Right ventricle myocardium inferior (tissue), 1 donor: Measurements from ENCODE around the gene ADAMTS2. TPM values are rescaled to one million over a fixed set of nuclear protein-coding genes. Genes with fewer than 3 reads are reported as not detected.

Source experiments
- ATAC-seq: fragments of 200-7000 bp; cut with Tn5 transposase; one replicate; pipeline ENCODE4 v1.9.1; 2020; ENCODE audit warnings: mild to moderate bottlenecking, moderate library complexity
- DNase-seq: peaks from one replicate; pipeline ENCODE4 v3.0.0; 2021; ENCODE audit errors: missing footprints
- intact Hi-C: fragments of 100-400 bp; cut with DNase I; formaldehyde crosslinking; loops from one replicate; pipeline ENCODE4 v1.11.0; 2022
- total RNA-seq: library from RNA; stranded (reverse); fragmentation: NEBNext Ultra II Directional; extraction: Animal tissue kit (Norgen Biotek cat#: 25700); gene quantifications from one replicate; pipeline ENCODE4 v1.2.1, GENCODE V29; 2021
- donor health status: DM: no; HTN: yes; CAD: no; lungs with severe emphysema.

ADAMTS2 gene
- total RNA-seq, 1 donor from 2014 or later: 3.7 TPM

GRCh38 chr5:179275941-179276837 is 69.1 kb downstream of the ADAMTS2 start:
- intact Hi-C loops: no loop called here
- peak; percentile 85 for DNase-seq

DNA sequence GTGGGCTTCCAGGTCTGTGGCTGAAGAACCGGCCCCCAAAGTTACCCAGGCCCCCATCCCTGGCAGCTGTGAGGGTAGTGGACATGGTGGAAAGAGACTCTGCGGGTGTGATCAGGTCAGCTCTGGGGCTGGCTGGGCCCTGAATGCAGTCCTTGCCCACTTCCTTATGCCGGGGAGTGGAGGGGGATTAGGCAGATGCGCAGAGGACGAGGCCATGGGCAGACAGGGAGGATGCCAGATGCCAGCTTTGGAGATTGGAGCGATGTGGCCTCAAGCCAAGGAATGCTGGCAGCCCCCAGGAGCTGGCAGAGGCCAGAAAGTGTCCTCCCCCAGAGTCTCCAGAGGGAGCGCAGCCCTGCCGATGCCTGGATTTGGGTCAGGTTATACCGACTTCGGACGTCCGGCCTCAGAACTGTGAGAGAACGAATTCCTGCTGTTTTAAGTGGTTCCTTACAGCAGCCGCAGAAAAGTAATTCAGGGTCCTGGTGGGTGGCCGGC is 69.8 kb downstream of the ADAMTS2 start:
- intact Hi-C loops: no loop called here
- no peak for ATAC-seq
- peak; percentile 60 for DNase-seq

More at GRCh38 chr5:179275941-179276837, 69.1 kb downstream of the ADAMTS2 start:
- peak; percentile 89 for ATAC-seq

GRCh38 chr5:179274321-179275315 is 70.6 kb downstream of the ADAMTS2 start:
- intact Hi-C loops: no loop called here
- ATAC-seq (no peak), DNase-seq (peak; percentile 56)

GRCh38 chr5:179273441-179274145 is 71.7 kb downstream of the ADAMTS2 start:
- ATAC-seq (no peak), DNase-seq (peak; percentile 33)
- intact Hi-C loops: no loop called here

DNA sequence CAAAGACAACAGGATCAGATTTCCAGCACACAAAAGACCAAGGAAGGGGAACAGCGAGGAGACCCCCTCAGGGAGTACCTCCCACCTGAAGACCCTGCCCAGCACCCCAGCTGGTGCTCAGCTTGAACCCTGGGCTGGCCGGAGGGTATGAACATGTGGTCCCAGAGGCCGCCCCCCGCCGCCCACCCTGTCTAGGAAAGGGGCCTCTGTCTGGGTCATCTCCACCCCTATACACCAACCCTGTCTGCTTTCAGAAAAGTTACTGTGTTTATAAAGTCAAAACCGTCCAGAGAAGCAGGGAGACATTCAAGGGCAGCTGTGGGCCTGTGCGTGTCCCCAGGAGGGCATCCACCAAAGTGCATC is 72.2 kb downstream of the ADAMTS2 start:
- intact Hi-C loops: no loop called here
- no peak for DNase-seq
- no peak for ATAC-seq

DNA sequence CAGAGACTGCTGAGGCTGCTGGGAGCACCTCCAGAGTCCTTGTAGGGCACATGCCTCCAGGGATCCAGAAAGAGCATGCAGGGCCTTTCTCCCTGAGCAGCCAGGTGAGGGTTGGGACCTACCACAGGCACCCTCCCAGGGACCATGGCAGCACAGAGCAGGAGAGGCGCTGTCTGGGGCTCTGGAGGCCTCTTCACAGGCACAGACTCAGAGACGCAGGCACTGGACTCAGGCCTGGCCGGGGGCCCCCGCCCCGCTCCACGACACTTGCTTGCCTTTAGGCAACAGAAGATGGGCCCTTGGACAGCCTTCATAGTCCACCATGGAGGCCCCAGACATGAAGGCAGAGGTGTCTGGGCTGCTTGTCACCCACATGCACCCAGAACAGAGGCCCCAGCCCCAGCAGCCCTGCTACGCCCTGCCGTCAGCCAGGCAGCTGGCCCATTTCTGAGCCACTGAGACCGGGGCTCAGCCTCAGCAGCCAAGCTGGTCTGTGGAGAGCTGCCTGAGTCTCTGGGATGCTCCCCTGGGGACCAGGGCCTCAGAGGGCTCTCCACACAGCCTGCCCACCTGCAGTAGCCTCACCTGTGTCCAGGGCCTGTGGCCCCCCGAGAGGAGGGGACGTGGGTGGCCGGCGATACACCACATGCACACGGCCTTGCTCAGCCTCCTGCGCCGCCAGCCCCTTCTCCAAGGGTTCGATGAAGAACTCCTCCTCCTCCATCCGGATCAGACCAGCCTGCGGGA is 72.8 kb downstream of the ADAMTS2 start:
- intact Hi-C loops: no loop called here
- DNase-seq: peak; percentile 56
- no peak for ATAC-seq

- ATAC-seq (no peak), DNase-seq (no peak)
- intact Hi-C loops: no loop called here
These were observed 73.4 kb downstream of the ADAMTS2 start for GRCh38 chr5:179271821-179272325.

GRCh38 chr5:179271428-179271734 is 73.9 kb downstream of the ADAMTS2 start:
- no peak for DNase-seq
- no peak for ATAC-seq
- intact Hi-C loops: no loop called here

- DNase-seq (peak; percentile 70), ATAC-seq (no peak)
- intact Hi-C loops: no loop called here
These were observed 74.5 kb downstream of the ADAMTS2 start for GRCh38 chr5:179270581-179271427.

GRCh38 chr5:179269781-179270543 is 75.3 kb downstream of the ADAMTS2 start:
- ATAC-seq (no peak), DNase-seq (peak; percentile 42)
- intact Hi-C loops: no loop called here

DNA sequence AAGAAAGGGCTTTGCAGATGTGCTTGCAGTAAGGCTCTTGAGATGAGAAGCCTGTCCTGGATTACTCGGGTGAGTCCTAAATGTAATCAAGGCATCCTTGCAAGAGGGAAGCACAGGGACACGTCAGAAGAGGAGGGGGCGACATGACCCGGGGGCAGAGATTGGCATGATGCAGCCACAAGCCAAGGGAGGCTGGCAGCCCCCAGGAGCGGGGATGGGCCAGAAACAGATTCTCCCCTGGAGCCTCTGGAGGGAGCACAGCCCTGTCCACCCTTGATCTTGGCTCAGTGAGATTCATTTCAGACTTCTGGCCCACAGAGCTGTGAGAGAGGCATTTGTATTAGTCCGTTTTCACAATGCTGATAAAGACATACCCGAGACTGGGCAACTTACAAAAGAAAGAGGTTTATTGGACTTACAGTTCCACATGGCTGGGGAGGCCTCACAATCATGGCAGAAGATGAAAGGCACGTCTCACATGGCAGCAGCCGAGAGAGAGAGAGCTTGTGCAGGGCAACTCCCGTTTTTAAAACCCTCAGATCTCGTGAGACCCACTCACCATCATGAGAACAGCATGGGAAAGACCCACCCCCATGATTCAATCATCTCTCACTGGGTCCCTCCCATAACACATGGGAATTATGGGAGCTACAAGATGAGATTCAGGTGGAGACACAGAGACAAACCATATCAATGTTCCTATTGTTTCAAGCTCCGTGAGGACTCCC is 76.1 kb downstream of the ADAMTS2 start:
- intact Hi-C loops: no loop called here
- no peak for ATAC-seq
- no peak for DNase-seq

- no peak for ATAC-seq
- no peak for DNase-seq
- intact Hi-C loops: no loop called here
These were observed 76.8 kb downstream of the ADAMTS2 start for GRCh38 chr5:179268399-179268952.

DNA sequence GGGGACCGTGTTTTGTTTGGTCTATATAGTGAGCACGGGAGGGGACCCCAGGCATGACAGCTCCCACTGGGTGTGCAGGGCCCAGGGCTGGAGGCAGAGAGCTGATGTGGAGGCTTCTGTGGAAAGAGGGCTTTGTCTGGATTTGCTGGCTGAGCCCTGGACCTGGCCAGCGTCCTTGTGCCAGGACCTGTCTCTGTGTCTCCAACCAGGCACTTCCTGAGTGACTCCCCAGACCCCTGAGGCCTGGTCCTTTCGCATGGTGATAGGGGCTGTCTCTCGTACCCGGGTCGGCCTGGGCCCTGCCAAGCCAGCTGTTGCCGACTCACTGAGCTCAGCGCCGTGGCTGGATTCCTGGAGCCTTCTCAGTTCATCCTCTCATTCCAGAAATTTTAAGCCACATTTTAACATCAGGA is 77.6 kb downstream of the ADAMTS2 start:
- DNase-seq (peak; percentile 60), ATAC-seq (no peak)
- intact Hi-C loops: no loop called here

DNA sequence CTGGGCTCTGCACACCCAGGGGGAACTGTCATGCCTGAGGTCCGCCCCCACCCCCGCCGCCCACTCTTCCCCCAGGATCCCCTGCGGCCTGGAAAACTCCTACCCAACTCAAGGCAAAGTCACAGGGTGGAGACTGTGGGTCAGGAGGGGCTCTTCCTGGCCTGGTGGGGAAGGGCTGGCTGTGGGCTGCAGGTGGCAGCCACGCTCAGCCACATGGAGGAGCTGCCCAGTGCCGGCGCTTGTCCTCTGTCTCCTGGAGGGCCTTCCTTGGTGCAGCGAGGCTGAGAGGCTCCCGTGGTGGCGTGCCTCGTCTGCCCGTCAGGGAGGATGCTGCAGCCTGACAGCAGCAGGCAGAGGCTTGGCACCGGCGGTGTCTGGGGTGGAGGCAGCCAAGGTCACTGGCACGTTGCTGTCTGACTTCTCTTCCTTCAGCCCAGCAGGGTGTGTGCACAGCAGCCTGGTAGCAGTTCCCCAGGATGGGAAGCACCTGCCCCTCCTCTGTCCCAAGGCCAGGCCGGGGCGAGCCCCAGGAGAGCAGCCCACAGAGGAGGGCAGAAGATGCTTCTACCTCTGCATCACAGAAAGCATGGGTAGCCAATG is 78.1 kb downstream of the ADAMTS2 start:
- ATAC-seq (no peak), DNase-seq (peak; percentile 56)
- intact Hi-C loops: no loop called here
